Eye (tissue), 1 donor: Measurements from ENCODE around the gene TRAPPC6A.

Experiments used
- DNase-seq: peaks from one replicate; pipeline ENCODE4 v3.0.0-alpha.2; 2015

The TRAPPC6A gene

GRCh38 chr19:45145270-45146189, 32.5 kb downstream of the TRAPPC6A start:
- DNase-seq = no peak

- no peak for DNase-seq
Measured at GRCh38 chr19:45144431-45145269, 33.4 kb downstream of the TRAPPC6A start.

GRCh38 chr19:45142726-45143110, 35.3 kb downstream of the TRAPPC6A start:
- DNase-seq = no peak

- no peak for DNase-seq
Measured at GRCh38 chr19:45142016-45142725, 35.9 kb downstream of the TRAPPC6A start.

- DNase-seq = no peak
Measured at GRCh38 chr19:45141203-45141900, 36.7 kb downstream of the TRAPPC6A start.

GRCh38 chr19:45140533-45140932, 37.5 kb downstream of the TRAPPC6A start:
- no peak for DNase-seq

- no peak for DNase-seq
Measured at GRCh38 chr19:45140144-45140503, 37.9 kb downstream of the TRAPPC6A start.

GRCh38 chr19:45139286-45140143, 38.5 kb downstream of the TRAPPC6A start:
- no peak for DNase-seq

GRCh38 chr19:45138303-45138751, 39.7 kb downstream of the TRAPPC6A start:
- no peak for DNase-seq

GRCh38 chr19:45137179-45137761, 40.8 kb downstream of the TRAPPC6A start:
- peak; percentile 62 for DNase-seq

- DNase-seq = no peak
Measured at GRCh38 chr19:45136507-45137178, 41.4 kb downstream of the TRAPPC6A start.

- DNase-seq = no peak
Measured at GRCh38 chr19:45135176-45135885, 42.7 kb downstream of the TRAPPC6A start.

GRCh38 chr19:45133661-45134060, 44.4 kb downstream of the TRAPPC6A start:
- no peak for DNase-seq

- DNase-seq = no peak
Measured at GRCh38 chr19:45130888-45131615, 47.0 kb downstream of the TRAPPC6A start.

- no peak for DNase-seq
Measured at GRCh38 chr19:45130236-45130635, 47.8 kb downstream of the TRAPPC6A start.

GRCh38 chr19:45128806-45129205, 49.2 kb downstream of the TRAPPC6A start:
- no peak for DNase-seq

- DNase-seq = no peak
Measured at GRCh38 chr19:45128146-45128545, 49.9 kb downstream of the TRAPPC6A start.

- no peak for DNase-seq
Measured at GRCh38 chr19:45126654-45127053, 51.4 kb downstream of the TRAPPC6A start.

- DNase-seq = peak; percentile 65
Measured at GRCh38 chr19:45125975-45126493, 52.0 kb downstream of the TRAPPC6A start.
